Activated CD8-positive, alpha-beta T cell treated with anti-CD3 and anti-CD28 coated beads for 36 hours (primary cell): ENCODE measurements around the gene NUP93. TPM values are rescaled to one million over a fixed set of nuclear protein-coding genes. Genes with fewer than 3 reads are reported as not detected.

Experiments used
- ATAC-seq: fragments of 200-7000 bp; cut with Tn5 transposase; one replicate; pipeline ENCODE4 v1.10.0; 2021; ENCODE audit warnings: mild to moderate bottlenecking, moderate library complexity
- CTCF ChIA-PET: fragments of 350-600 bp; sonication (Branson Sonifier 250); formaldehyde crosslinking; loops from one replicate; lab custom pipeline; 2021; ENCODE audit warnings: antibody characterized with exemption; lab: Charles Lee
- POLR2A ChIA-PET: fragments of 350-600 bp; sonication (Branson Sonifier 250); formaldehyde crosslinking; loops from one replicate; lab custom pipeline; 2021; ENCODE audit warnings: antibody characterized with exemption; lab: Charles Lee
- DNase-seq: peaks from one replicate; pipeline ENCODE4 v3.0.0-alpha.2; 2020
- H3K27ac Mint-ChIP-seq: one replicate; pipeline ENCODE4 v1.8.0; 2021; ENCODE audit warnings: mild to moderate bottlenecking, mixed read lengths
- H3K27me3 Mint-ChIP-seq: one replicate; pipeline ENCODE4 v1.8.0; 2021; ENCODE audit warnings: mixed read lengths
- H3K36me3 Mint-ChIP-seq: one replicate; pipeline ENCODE4 v1.8.0; 2021; ENCODE audit warnings: low read depth, mixed read lengths
- H3K4me1 Mint-ChIP-seq: one replicate; pipeline ENCODE4 v1.8.0; 2021; ENCODE audit warnings: low read depth, mixed read lengths
- H3K4me3 Mint-ChIP-seq: one replicate; pipeline ENCODE4 v1.8.0; 2021; ENCODE audit warnings: mild to moderate bottlenecking, moderate library complexity, mixed read lengths
- H3K9me3 Mint-ChIP-seq: one replicate; pipeline ENCODE4 v1.8.0; 2021; ENCODE audit warnings: mixed read lengths
- intact Hi-C: fragments of 100-400 bp; cut with micrococcal nuclease; formaldehyde crosslinking; loops from one replicate; pipeline ENCODE4 v1.10.0; 2022
- total RNA-seq, 2 experiments: library from RNA; stranded (reverse); gene quantifications; one replicate each; pipeline ENCODE4 v1.2.3, GENCODE V29; 2021
- TF ChIP-seq, protein P1 (sequence below): fragments of 200-600 bp; IDR thresholded peaks from one replicate; pipeline ENCODE4 v1.8.0; 2022; ENCODE audit warnings: antibody characterized with exemption, mild to moderate bottlenecking

NUP93 gene
- total RNA-seq, 2 experiments from 2014 or later = 171 to 191 TPM

DNA sequence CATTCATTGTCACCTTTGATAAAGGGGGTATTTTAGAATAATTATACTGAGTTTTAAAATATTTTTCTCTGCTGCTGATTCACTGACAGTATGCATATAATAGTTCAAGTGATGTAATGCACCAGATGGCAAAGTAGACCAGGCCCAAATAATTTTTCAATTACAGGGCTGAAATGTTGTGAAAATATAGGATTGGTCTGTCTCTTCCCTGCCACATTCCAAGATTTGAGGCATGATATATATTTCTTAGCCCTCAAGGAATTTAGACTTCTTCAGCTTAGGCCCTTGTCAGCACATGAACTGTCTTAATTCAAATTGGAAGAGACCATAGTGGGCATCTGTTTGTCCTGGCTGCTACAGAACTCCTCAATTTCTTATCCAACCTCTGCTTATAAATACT, 95.9 kb downstream of the NUP93 start:
- no peak overlapping the region for H3K4me3 Mint-ChIP-seq
- H3K27ac Mint-ChIP-seq = no peak overlapping the region
- peaks cover 50% of the 10 kb centered on the region for H3K36me3 Mint-ChIP-seq
- TF ChIP-seq, protein P1, sequence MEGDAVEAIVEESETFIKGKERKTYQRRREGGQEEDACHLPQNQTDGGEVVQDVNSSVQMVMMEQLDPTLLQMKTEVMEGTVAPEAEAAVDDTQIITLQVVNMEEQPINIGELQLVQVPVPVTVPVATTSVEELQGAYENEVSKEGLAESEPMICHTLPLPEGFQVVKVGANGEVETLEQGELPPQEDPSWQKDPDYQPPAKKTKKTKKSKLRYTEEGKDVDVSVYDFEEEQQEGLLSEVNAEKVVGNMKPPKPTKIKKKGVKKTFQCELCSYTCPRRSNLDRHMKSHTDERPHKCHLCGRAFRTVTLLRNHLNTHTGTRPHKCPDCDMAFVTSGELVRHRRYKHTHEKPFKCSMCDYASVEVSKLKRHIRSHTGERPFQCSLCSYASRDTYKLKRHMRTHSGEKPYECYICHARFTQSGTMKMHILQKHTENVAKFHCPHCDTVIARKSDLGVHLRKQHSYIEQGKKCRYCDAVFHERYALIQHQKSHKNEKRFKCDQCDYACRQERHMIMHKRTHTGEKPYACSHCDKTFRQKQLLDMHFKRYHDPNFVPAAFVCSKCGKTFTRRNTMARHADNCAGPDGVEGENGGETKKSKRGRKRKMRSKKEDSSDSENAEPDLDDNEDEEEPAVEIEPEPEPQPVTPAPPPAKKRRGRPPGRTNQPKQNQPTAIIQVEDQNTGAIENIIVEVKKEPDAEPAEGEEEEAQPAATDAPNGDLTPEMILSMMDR = no peak
- H3K9me3 Mint-ChIP-seq = no peaks in the 10 kb centered on the region
- H3K27me3 Mint-ChIP-seq = no peaks in the 10 kb centered on the region
- ChIA-PET POLR2A (interaction anchor here (0.6 kb wide), 1 partner anchor 36 kb away, joined by 3 read pairs; no protein-coding TSS in a partner anchor), CTCF (interaction anchor here (1.6 kb wide), 1 partner anchor 25 kb away, joined by 3 read pairs; no protein-coding TSS in a partner anchor)
- no peak for DNase-seq
- H3K4me1 Mint-ChIP-seq = no peaks in the 10 kb centered on the region
- intact Hi-C loops = no loop called here
- ATAC-seq = no peak

DNA sequence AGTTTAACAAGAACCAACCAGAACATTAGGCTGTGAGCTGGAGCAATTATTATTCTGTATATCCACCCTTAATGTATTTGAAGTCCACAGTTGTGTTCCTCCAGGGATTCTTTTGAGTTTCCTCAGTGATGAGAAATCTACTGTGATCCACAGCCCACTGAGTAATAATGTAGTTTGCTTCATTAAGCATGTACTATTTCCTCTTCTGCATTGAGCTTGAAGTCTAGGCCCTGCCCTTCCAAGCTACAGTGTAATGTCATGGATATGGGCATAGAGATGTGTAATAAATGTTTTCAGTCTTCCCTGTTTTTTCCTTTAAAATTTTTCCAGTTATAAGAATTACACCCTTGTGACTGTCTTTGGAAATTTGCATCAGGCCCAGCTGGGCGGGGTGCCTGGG, 98.7 kb downstream of the NUP93 start:
- intact Hi-C loops = no loop called here
- Mint-ChIP-seq H3K9me3 (no peaks in the 10 kb centered on the region), H3K4me3 (no peak overlapping the region), H3K4me1 (peaks cover 6% of the 10 kb centered on the region), H3K27ac (no peak overlapping the region), H3K27me3 (no peaks in the 10 kb centered on the region), H3K36me3 (peaks cover 57% of the 10 kb centered on the region)
- ChIA-PET POLR2A (interaction anchor here (1.2 kb wide), 1 partner anchor 27 kb away, joined by 4 read pairs; no protein-coding TSS in a partner anchor), CTCF (interaction anchor here (0.9 to 1.9 kb wide), 3 partner anchors 13 to 127 kb away, joined by 3 to 4 read pairs (median 4); no protein-coding TSS in a partner anchor)
- TF ChIP-seq, protein P1 = no peak
- ATAC-seq (no peak), DNase-seq (no peak)

DNA sequence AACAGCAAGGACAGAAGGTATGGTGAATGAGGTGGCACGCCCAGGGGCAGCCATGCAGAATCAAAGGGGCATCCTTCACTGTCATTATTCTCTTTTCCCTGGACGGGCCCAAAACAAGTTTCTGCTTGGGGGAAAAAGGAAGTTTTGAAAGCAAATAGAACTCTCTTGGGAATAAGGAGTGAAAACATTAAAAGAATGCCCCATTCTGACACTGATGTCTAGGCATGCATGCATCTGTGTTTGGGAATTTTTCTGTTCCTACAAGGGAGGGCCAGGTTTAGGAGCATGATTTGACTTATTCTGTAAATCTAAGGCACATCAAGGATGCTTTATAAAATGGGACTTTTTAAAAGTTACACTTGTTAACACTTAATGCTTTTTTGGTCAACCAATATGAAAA, 100.7 kb downstream of the NUP93 start:
- CTCF ChIA-PET = interaction anchor here (1.1 kb wide), 2 partner anchors 9 to 253 kb away, joined by 3 read pairs; no protein-coding TSS in a partner anchor

DNA sequence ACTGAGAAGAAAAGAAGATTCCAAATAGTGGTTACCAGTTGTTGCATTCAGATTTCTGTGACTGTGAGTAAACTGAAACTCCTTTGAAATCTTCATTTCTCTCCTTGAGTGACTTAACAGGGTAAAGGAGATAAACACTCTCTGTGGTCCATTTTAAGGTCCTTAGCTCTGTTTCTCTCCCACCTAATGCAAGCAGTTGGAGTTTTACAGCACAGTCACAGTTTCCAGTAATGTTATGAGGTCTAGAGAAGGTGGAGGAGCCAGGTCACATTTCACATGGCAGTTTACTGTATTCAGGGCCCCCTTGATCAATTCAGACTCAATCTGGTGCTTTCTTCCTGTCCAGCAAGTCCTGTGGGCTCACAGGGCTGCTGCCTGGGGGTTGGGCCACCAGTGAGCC, 102.8 kb downstream of the NUP93 start:
- TF ChIP-seq, protein P1 = no peak
- Mint-ChIP-seq H3K4me3 (no peak overlapping the region), H3K27ac (peak overlapping the region; percentile 44), H3K9me3 (no peaks in the 10 kb centered on the region), H3K4me1 (peaks cover 7% of the 10 kb centered on the region), H3K36me3 (peaks cover 66% of the 10 kb centered on the region), H3K27me3 (no peaks in the 10 kb centered on the region)
- intact Hi-C loops = no loop called here
- DNase-seq = no peak
- CTCF ChIA-PET = interaction anchor here (1.2 to 1.4 kb wide), 2 partner anchors 20 to 33 kb away, joined by 3 to 5 read pairs; no protein-coding TSS in a partner anchor
- POLR2A ChIA-PET = interaction anchor here (1.0 kb wide), 1 partner anchor 18 kb away, joined by 3 read pairs; no protein-coding TSS in a partner anchor
- no peak for ATAC-seq

More for the DNA sequence above, 100.7 kb downstream of the NUP93 start:
- intact Hi-C loops = no loop called here
- no peak overlapping the region for H3K4me3 Mint-ChIP-seq
- H3K9me3 Mint-ChIP-seq = no peaks in the 10 kb centered on the region
- H3K4me1 Mint-ChIP-seq = peaks cover 6% of the 10 kb centered on the region
- POLR2A ChIA-PET = no interaction called here
- ATAC-seq (no peak), DNase-seq (no peak)
- H3K27me3 Mint-ChIP-seq = no peaks in the 10 kb centered on the region
- H3K36me3 Mint-ChIP-seq = peaks cover 60% of the 10 kb centered on the region
- H3K27ac Mint-ChIP-seq = no peak overlapping the region
- TF ChIP-seq, protein P1 = no peak

DNA sequence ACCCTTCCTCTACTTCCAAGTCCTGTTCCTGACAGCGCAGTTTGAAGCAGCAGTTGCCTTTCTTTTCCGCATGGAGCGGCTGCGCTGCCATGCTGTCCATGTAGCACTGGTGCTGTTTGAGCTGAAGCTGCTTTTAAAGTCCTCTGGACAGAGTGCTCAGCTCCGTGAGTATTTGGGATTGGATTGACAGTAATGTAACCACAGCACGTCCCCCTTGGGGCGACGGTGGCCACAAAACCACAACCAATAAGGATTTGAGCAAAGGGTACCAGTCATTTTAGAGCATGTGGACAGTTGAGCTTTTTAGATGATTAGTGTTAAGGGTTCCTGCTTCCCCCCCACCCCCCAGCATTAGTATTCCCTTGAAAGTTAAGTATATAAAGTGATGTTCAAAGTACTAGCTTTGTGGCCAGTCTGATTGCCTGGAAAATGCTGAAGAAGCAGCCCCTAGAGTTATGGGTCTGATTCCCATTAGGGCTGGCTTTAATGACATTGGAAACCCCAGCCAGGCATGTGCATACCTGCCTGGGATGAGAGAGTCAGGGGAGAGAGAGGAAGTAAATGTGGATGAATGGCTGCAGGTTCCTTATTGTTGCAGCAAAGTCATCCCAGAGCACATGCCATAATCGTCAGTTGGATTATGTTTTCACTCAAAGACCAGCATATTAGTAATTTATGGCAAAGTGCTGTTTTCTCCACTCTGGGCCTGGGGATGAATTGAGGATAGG, 103.5 kb downstream of the NUP93 start:
- CTCF ChIA-PET = interaction anchor here (1.2 kb wide), 1 partner anchor 19 kb away, joined by 3 read pairs; no protein-coding TSS in a partner anchor

More for the DNA sequence above, 103.5 kb downstream of the NUP93 start:
- Mint-ChIP-seq H3K36me3 (peaks cover 71% of the 10 kb centered on the region), H3K27ac (peak overlapping the region; percentile 44), H3K4me1 (peaks cover 12% of the 10 kb centered on the region), H3K4me3 (no peak overlapping the region), H3K27me3 (no peaks in the 10 kb centered on the region), H3K9me3 (no peaks in the 10 kb centered on the region)
- intact Hi-C loops = no loop called here
- POLR2A ChIA-PET = interaction anchor here (1.0 kb wide), 1 partner anchor 18 kb away, joined by 3 read pairs; no protein-coding TSS in a partner anchor
- TF ChIP-seq, protein P1 = no peak
- DNase-seq = no peak
- no peak for ATAC-seq
